Uterus (tissue), 4 donors: ENCODE results near the gene TYROBP. TPM values are rescaled to one million over a fixed set of nuclear protein-coding genes. Genes with fewer than 3 reads are reported as not detected.
A peak's percentile ranks its signal among the peaks of the same experiment; 100 is the strongest.

Source experiments
- DNase-seq, 2 donors: peaks; one replicate each; pipeline ENCODE4 v3.0.0-alpha.2; 2019 to 2020
- H3K27ac ChIP-seq, 2 donors: fragments of 200-600 bp; sonication (generic); 1 replicate in 1 of 2; 2 replicates in 1 of 2; pipeline ENCODE4 v1.5.1; 2016 to 2018
- H3K27me3 ChIP-seq, 2 donors: fragments of 200-600 bp; sonication (generic); one replicate each; pipeline ENCODE4 v1.5.1; 2018 to 2019; ENCODE audit warnings: control low read depth in 1 of 2
- H3K36me3 ChIP-seq, 2 donors: fragments of 200-600 bp; sonication (generic); one replicate each; pipeline ENCODE4 v1.5.1; 2019; ENCODE audit warnings: control low read depth in 1 of 2
- H3K4me1 ChIP-seq, 2 donors: fragments of 200-600 bp; sonication (generic); one replicate each; pipeline ENCODE4 v1.5.1; 2018 to 2019; ENCODE audit warnings: control low read depth in 1 of 2
- H3K4me3 ChIP-seq, 2 donors: fragments of 200-600 bp; sonication (generic); 1 replicate in 1 of 2; 2 replicates in 1 of 2; pipeline ENCODE4 v1.5.1; 2018 to 2019; ENCODE audit warnings: mild to moderate bottlenecking in 1 of 2
- H3K9me3 ChIP-seq, 2 donors: fragments of 200-600 bp; sonication (generic); one replicate each; pipeline ENCODE4 v1.5.1; 2019; ENCODE audit warnings: control low read depth in 1 of 2
- CTCF ChIP-seq, 4 experiments: fragments of 200-600 bp in 2 of 4; fragments of 450-650 bp in 2 of 4; sonication (generic) in 2 of 4; IDR thresholded peaks; one replicate each; pipeline ENCODE4 v1.5.1; 2016 to 2019; ENCODE audit warnings: antibody characterized with exemption in 4 of 4, mild to moderate bottlenecking in 2 of 4, moderate library complexity in 1 of 4
- POLR2A ChIP-seq, 2 donors: fragments of 450-650 bp; IDR thresholded peaks; one replicate each; pipeline ENCODE4 v1.6.1; 2016; ENCODE audit warnings: antibody characterized with exemption in 2 of 2, mild to moderate bottlenecking in 1 of 2, moderate library complexity in 1 of 2
- intact Hi-C: fragments of 100-400 bp; cut with DNase I; formaldehyde crosslinking; loops from one replicate; pipeline ENCODE4 v1.15.1; 2023; ENCODE audit warnings: low total_unique reads
- total RNA-seq, 4 donors: library from RNA; depleted of rRNA in 3 of 4; stranded (reverse); fragments of >200 nt in 3 of 4; gene quantifications; one replicate each; pipeline versions ENCODE4 v1.1.0 to v1.2.4, GENCODE V29; 2014 to 2023
- donor health status: DM: yes; HTN: yes; CAD: no.

Gene TYROBP
- total RNA-seq, 4 donors from 2014 or later = 1.3 to 25.0 (median 14.9) TPM

DNA sequence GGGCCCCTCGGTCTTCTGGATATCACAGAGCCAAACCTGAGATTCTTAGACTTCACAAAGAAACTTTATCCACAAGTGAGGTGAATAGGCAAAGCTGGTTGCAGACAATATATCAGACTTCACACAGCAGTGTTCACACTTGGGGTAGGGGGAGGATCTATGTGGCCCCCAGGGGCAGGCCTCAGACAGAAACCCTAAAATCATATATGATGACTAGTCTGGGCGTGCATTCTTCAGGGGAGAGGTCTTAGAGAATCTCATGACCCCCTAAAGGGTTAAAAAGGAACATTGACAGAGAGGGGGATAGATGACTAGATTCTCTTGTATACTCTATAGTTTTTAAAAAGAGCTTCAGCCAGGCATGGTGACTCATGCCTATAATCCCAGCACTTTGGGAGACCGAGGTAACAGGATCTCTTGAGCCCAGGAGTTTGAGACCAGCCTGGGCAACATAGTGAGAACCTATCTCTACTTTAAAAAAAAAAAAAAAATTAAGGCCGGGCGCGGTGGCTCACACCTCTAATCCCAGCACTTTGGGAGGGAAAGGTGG, 2.8 kb downstream of the TYROBP start:
- peaks cover 0 to 4% of the 10 kb centered on the region in 2 donors for H3K4me1 ChIP-seq
- TF ChIP-seq POLR2A (IDR thresholded peaks at IDR 0.05) (no peak), CTCF (IDR thresholded peaks at IDR 0.05) (no peak)
- H3K4me3 ChIP-seq = no peak overlapping the region
- no peaks in the 10 kb centered on the region for H3K36me3 ChIP-seq
- H3K27me3 ChIP-seq = no peaks in the 10 kb centered on the region
- DNase-seq = no peak
- intact Hi-C loops = no loop called here
- H3K27ac ChIP-seq = no peak overlapping the region
- H3K9me3 ChIP-seq = no peaks in the 10 kb centered on the region

- Histone ChIP-seq H3K27ac (no peak overlapping the region), H3K27me3 (no peaks in the 10 kb centered on the region), H3K4me1 (peaks cover 0 to 4% of the 10 kb centered on the region in 2 donors), H3K9me3 (no peaks in the 10 kb centered on the region), H3K4me3 (no peak overlapping the region), H3K36me3 (no peaks in the 10 kb centered on the region)
- TF ChIP-seq CTCF (IDR thresholded peaks at IDR 0.05) = no peak
- no peak for TF ChIP-seq POLR2A (IDR thresholded peaks at IDR 0.05)
- DNase-seq = no peak
- intact Hi-C loops = no loop called here
Observed at GRCh38 chr19:35904311-35905068, 3.6 kb downstream of the TYROBP start.

DNA sequence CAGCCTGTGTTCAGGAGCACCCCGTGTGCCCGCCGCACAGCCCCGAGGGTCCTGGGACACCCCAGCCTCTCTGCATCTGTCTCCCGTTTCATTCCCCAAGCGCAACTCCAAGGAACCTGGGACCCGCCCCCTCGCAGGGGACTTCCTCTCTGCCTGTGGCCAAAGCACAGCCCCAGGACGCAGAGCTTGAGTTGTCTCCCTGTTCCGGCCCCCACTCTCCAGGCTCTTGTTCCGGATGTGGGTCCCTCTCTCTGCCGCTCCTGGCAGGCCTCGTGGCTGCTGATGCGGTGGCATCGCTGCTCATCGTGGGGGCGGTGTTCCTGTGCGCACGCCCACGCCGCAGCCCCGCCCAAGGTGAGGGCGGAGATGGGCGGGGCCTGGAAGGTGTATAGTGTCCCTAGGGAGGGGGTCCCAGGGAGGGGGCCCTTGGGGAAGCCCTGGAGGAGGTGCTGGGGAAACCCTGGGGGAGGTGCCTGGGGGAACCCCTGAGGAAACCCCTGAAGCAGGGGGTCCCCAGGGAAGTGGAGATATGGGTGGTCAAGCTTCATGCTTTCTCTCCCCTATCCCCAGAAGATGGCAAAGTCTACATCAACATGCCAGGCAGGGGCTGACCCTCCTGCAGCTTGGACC, 4.4 kb downstream of the TYROBP start:
- DNase-seq = peak; percentile 40 to 56
- Histone ChIP-seq H3K4me3 (no peak overlapping the region), H3K27me3 (no peaks in the 10 kb centered on the region), H3K36me3 (no peaks in the 10 kb centered on the region), H3K9me3 (no peaks in the 10 kb centered on the region), H3K4me1 (peaks cover 0 to 5% of the 10 kb centered on the region in 2 donors), H3K27ac (peak overlapping the region; percentile 21 to 45)
- TF ChIP-seq CTCF (IDR thresholded peaks at IDR 0.05) (no peak), POLR2A (IDR thresholded peaks at IDR 0.05) (peak in 1 of 2 donors; percentile 19)
- intact Hi-C loops = no loop called here

- TF ChIP-seq CTCF (IDR thresholded peaks at IDR 0.05) (no peak), POLR2A (IDR thresholded peaks at IDR 0.05) (no peak)
- H3K4me3 ChIP-seq = no peak overlapping the region
- H3K9me3 ChIP-seq = no peaks in the 10 kb centered on the region
- H3K27me3 ChIP-seq = no peaks in the 10 kb centered on the region
- H3K27ac ChIP-seq = peak overlapping the region; percentile 21 to 45
- no peak for DNase-seq
- no peaks in the 10 kb centered on the region for H3K36me3 ChIP-seq
- peaks cover 0 to 12% of the 10 kb centered on the region in 2 donors for H3K4me1 ChIP-seq
- intact Hi-C loops = no loop called here
Observed at GRCh38 chr19:35902870-35903475, 5.1 kb downstream of the TYROBP start.
